Activated effector memory CD4-positive, alpha-beta T cell treated with anti-CD3 and anti-CD28 coated beads, Interleukin-2, amount 50 U/mL, for 16 hours (primary cell): ENCODE data around the gene DACH2.

Experiments used
- DNase-seq: peaks from one replicate; pipeline ENCODE4 v3.0.0-alpha.2; 2020

The DACH2 gene

DNA sequence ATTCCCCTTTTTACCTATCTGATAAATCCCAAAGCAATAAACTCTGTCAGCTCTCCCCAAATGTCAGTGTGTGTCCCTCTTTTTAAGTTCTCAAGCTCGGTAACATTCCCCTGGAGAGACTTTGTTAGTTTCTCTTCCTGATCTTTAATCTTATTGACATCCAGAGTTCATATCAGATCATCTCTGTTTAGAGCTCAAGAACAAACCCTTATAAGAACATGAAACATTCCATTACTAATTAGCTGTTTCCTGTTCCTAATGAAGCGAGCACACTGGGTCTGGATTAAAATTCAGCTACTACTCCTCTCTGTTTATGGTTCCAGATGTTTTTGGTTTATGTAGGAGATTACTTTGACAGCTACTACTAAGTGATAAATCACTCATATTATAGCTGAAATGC is 681.5 kb downstream of the DACH2 start:
- DNase-seq = no peak

DNA sequence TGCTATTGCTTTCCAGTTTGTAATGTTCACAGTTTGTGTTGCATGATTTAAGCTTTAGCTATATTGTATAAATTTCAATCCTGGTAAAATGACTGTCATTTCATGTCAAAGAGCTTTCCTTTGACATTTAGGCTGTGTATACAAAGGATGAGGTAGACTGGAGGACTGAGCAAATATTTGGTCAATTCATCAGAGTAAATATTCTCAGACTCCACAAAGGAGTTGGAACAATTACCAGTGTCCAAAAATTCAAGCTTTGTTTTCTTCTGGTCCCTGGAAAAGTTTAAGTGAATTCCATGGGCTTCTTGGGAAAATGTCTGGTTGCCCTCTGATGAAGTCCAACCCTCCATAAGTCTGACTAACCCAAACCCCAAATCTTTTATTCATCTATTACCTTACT is 682.4 kb downstream of the DACH2 start:
- no peak for DNase-seq

DNA sequence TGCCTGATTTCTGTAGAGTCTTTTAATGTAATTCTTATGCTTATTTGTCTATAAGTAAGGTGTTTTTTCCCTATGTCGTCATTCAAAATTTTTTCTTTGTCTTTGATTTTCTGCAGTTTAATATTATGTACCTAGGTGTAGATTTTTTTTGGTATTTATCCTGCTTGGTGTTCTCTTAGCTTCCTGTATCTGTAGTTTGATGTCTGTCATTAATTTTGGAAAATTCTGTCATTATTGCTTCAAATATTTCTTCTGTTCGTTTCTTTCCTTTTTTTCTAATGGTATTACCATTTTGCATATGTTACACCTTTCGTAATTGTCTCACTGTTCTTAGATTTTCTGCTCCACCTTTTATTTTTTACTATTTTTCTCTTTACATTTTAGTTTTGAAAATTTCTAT is 696.9 kb downstream of the DACH2 start:
- no peak for DNase-seq
